MG63 (cell line): ENCODE data around the gene CLIC5. TPM values are rescaled to one million over a fixed set of nuclear protein-coding genes. Genes with fewer than 3 reads are reported as not detected.

Experiments
- DNase-seq: peaks from one replicate; pipeline ENCODE4 v3.0.0-alpha.2; 2020
- H3K27me3 ChIP-seq: fragments of 250-450 bp; sonication (Bioruptor Pico); 2 replicates; pipeline ENCODE4 v1.5.1; 2020; ENCODE audit warnings: mild to moderate bottlenecking, moderate library complexity
- H3K36me3 ChIP-seq: fragments of 250-450 bp; sonication (Bioruptor Pico); 2 replicates; pipeline ENCODE4 v1.5.1; 2020; ENCODE audit warnings: mild to moderate bottlenecking, moderate library complexity
- H3K4me3 ChIP-seq: fragments of 250-450 bp; sonication (Bioruptor Pico); 2 replicates; pipeline ENCODE4 v1.5.1; 2020; ENCODE audit warnings: mild to moderate bottlenecking, moderate library complexity
- H3K9me3 ChIP-seq: fragments of 250-450 bp; sonication (Bioruptor Pico); 2 replicates; pipeline ENCODE4 v1.5.1; 2020; ENCODE audit warnings: mild to moderate bottlenecking, moderate library complexity
- total RNA-seq: library from RNA; depleted of rRNA; stranded (reverse); fragments of >200 nt; shearing (Covaris generic); gene quantifications from 2 replicates; pipeline ENCODE4 v1.2.3, GENCODE V29; 2014; ENCODE audit warnings: low replicate concordance

Gene CLIC5
- total RNA-seq, 1 experiment from 2014 or later: not detected

DNA sequence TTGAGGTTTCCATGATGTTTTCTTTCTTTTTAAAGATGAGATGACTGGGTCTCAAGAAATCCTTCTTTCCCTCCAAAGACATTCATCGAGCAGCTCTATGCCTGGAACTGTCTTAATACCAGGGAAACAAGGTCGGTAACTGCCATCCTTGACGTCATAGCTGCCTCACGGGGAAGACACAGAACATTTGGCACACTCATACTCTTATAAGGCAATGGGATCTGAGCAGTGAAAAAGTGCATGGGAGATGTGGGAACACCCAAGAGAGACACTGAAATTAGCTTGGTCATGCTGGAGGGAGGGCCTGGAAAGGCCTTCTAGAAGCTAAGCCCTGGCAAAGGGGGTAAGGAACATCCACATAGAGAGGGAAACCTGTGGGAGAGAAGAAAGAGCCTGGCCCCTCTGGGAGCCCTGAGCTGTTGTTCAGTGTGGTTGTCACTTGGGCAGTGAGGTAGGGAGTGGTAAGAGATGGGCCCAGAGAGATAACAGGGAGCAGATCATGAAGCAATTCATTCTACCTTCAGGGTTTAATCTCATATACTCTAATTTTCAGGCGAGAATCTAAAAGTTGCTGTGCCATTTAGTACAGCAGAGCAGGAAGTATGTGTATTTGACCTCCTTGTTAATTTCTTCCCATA, 30.8 kb downstream of the CLIC5 start:
- no peaks in the 10 kb centered on the region for H3K27me3 ChIP-seq
- no peak overlapping the region for H3K4me3 ChIP-seq
- H3K36me3 ChIP-seq: no peaks in the 10 kb centered on the region
- no peak for DNase-seq
- H3K9me3 ChIP-seq: no peaks in the 10 kb centered on the region

DNA sequence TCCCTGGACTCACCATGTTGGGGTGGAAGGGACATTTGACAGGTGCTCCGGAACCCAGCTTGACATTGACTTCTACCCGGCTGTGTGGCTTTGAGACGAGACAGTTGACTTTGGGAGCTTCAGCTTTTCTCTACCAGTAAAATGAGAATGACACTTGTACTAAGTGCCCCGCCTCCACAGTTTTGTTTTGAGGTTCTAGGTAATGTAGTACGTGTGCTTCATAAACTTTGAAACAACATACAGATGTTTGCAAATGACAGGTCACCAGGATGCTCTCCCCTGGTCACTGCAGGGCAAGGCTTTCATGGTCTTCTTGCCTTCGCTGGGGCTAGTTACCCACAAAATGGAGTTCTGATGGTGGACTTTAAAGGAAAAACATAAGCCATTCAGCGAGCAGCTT, 31.3 kb downstream of the CLIC5 start:
- DNase-seq: no peak
- H3K36me3 ChIP-seq: no peaks in the 10 kb centered on the region

DNA sequence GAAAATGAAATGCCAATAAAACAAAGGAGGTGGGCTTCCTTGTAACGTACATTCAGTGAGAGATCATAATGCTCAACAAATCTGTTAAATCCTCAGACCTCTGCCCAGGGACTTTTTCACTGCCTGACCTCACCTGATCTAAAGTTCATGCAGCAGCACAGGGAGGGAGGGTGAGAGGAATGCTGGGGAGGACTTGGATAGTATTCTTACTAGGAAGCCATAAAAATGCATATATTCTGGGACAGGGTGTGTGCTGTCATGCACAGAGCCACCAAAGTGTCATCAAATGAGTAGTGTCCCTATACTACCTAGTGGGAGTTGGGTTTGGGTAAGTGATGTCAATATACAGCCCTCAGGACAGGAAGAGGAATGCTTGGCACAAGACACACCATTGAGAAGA, 32.6 kb downstream of the CLIC5 start:
- H3K9me3 ChIP-seq: no peaks in the 10 kb centered on the region
- no peak overlapping the region for H3K4me3 ChIP-seq
- DNase-seq: no peak
- no peaks in the 10 kb centered on the region for H3K36me3 ChIP-seq
- no peaks in the 10 kb centered on the region for H3K27me3 ChIP-seq

More for the DNA sequence above, 31.3 kb downstream of the CLIC5 start:
- Histone ChIP-seq H3K9me3 (no peaks in the 10 kb centered on the region), H3K4me3 (no peak overlapping the region), H3K27me3 (no peaks in the 10 kb centered on the region)

DNA sequence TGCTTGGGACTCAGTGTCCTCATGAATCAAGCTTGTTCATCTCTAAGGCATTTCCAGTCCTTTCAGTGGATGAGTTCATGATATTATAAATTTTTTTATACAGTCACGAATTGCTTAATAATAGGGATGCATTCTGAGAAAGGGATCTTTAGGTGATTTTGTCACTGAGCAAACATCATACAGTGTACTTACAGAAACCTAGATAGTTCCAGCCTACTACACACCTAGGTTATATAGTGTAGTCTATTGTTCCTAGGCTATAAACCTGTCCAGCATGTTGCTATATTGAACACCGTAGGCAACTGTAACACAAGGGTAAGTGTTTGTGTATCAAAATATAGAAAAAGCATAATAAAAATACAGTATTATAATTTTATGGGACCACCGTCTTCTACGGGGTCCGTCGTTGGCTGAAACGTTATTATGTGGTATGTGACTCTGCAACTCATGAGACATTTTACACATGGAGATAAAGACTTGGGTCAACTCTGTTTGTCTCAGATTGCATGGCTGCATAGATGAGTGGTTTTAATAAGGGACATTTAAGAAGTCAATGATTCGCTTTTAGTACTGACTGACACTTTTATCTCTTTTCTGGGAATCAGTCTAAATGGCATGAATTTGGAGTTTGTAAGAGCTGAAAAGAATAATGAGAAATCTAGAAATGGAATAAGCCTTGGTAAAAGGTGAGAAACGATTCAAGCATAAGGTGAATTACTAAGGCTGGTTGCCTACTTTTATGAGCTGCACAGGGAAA, 33.2 kb downstream of the CLIC5 start:
- H3K36me3 ChIP-seq: no peaks in the 10 kb centered on the region
- DNase-seq: no peak
- H3K9me3 ChIP-seq: no peaks in the 10 kb centered on the region
- no peak overlapping the region for H3K4me3 ChIP-seq
- no peaks in the 10 kb centered on the region for H3K27me3 ChIP-seq

DNA sequence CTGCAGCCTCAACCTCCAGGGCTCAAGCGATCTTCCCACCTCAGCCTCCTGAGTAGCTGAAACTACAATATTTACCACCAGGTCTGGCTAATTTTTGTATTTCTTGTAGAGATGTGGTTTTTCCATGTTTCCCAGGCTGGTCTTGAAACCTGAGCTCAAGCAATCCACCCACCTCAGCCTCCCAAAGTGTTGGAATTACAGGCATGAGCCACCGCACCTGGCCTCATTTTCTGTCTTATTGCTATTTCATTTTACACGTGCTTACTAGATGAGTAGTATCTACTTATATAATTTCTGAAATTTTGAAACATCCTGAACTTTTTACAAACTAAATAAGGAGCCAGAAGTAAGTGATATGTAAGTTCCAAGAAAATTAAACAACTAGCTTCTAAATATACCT, 34.6 kb downstream of the CLIC5 start:
- Histone ChIP-seq H3K27me3 (no peaks in the 10 kb centered on the region), H3K4me3 (no peak overlapping the region), H3K36me3 (no peaks in the 10 kb centered on the region), H3K9me3 (no peaks in the 10 kb centered on the region)
- DNase-seq: no peak

DNA sequence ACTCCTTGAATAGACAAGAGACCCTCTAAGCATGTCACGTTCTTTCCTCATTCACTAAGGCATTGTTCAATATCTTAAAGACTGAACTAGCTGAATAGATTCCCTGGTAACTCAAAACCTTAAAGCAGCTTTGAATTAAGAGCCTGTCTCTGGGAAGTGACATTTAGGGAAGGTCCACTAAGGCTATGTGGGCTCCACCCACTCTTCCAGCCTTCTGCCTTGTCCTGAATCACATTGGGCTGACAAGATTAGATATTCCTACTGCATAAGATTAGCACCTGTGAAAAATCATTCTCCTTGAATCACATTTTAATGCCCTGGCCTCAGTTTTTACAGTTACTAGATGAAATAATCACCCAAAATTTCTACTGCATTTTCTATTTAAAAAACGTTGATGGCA, 36.3 kb downstream of the CLIC5 start:
- Histone ChIP-seq H3K36me3 (no peaks in the 10 kb centered on the region), H3K4me3 (no peak overlapping the region), H3K27me3 (no peaks in the 10 kb centered on the region), H3K9me3 (no peaks in the 10 kb centered on the region)
- no peak for DNase-seq

DNA sequence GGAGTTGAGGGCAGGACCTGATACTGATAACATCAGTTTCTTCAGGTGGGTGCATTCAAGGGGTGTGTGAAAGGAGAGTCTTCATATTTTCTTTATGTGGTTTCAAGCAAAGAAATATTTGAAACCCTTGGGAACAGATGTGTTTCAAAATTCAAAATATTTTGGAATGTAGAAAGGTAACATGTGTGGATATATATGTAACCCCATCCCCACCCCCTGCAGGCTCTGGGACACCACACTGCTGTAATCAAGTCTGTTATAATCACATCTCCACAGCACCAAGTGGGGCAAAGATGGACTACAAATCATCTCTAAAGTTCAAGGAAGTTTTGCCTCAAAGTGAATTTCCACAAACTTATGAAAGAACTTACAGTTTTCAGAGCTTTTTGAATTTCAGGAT, 41.1 kb downstream of the CLIC5 start:
- H3K9me3 ChIP-seq: no peaks in the 10 kb centered on the region
- H3K36me3 ChIP-seq: no peaks in the 10 kb centered on the region
- H3K27me3 ChIP-seq: no peaks in the 10 kb centered on the region
- H3K4me3 ChIP-seq: no peak overlapping the region
- DNase-seq: no peak

DNA sequence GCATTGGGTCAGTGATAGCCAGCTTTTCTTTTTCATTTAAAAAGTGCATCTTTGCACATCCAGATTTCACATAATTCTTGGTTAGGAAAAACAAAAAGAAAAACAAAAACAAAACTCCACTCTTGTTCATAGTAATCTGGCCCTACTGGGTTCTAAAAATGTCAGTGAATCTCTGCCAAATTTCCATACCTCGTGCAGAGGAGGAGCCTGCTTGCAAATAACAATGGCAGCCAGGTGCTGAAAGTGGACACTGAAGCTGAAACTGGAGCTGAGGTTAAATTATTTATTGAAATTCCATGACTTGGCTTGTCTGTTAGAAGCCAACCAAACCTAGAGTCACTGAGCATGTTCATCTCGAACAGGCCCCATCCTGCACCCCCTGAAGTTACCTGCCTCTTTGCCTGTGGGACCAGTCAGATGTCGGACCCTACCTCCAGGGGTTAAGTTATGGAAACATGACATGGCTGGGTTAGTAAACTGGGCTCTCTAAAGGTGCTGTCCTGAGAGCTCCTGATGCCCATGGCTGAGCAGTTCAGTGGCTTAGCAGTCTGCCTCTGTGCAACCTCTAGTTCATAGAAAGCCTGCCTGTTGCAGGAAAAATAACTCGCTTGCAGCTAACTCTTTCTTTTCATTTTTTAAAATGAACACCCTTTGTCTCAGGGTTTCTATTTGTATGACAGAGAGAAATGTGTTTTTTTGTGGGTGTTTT, 42.7 kb downstream of the CLIC5 start:
- no peaks in the 10 kb centered on the region for H3K27me3 ChIP-seq
- H3K4me3 ChIP-seq: no peak overlapping the region
- DNase-seq: no peak
- H3K9me3 ChIP-seq: no peaks in the 10 kb centered on the region
- H3K36me3 ChIP-seq: no peaks in the 10 kb centered on the region

DNA sequence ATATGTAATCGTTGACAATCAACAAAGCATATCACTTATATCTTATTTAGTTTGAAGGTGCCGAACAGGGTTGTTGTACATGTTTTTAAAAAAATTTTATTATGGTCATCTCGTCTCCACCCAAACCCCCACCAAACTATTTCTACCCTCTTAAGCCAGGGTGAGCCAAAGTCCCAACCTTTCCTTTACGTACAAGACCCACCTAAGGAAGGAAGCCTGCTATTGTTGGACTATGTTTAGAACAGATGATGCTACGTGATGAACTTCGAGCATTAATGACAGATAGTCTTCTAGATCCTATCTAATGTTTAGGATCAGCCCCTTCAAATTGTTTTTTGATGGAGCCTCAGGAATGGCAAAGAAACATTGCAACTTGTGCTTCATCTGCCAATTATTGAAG, 44.4 kb downstream of the CLIC5 start:
- H3K27me3 ChIP-seq: no peaks in the 10 kb centered on the region
- DNase-seq: no peak
- no peak overlapping the region for H3K4me3 ChIP-seq
- no peaks in the 10 kb centered on the region for H3K9me3 ChIP-seq
- H3K36me3 ChIP-seq: no peaks in the 10 kb centered on the region

DNA sequence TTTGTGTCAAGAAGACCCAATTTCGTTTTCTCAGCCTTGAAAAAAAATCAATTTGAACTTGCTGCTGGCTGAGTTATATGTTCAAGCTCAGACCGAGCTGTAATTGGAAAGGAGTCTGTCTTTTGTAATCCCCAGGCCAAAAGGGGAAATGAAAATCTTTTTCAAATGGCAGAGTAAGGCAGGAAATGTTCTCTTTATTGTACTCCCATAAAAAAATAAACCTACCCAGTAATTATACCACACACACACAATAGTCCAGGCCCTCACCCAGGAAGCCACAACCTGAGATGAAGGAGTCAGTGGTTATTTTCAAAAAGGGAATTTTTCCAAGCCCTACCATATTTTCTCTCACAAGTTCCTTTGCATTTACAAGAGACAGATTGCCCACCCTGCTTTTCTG, 45.3 kb downstream of the CLIC5 start:
- no peak for DNase-seq

DNA sequence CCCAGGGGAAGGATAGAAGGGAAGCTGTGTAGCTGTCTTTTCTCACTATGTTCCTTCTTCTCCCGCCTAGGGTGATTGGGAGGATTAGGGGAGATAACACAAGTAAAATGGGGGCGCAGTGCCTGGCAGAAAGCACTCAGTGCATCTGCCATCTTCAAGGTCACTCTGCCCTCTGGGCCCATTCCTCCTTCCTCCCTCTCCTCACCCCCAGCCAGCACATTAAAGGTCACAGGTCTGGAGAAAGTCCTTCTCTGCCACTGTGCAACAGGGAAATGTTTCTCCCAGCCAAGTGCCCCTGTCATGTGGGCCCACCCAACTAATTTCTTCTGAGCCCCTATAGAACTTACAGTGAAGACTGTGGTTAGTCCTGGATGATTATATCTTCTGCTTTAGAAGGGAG, 45.8 kb downstream of the CLIC5 start:
- no peaks in the 10 kb centered on the region for H3K36me3 ChIP-seq
- H3K4me3 ChIP-seq: no peak overlapping the region
- no peak for DNase-seq
- no peaks in the 10 kb centered on the region for H3K9me3 ChIP-seq
- no peaks in the 10 kb centered on the region for H3K27me3 ChIP-seq

More for the DNA sequence above, 45.3 kb downstream of the CLIC5 start:
- Histone ChIP-seq H3K9me3 (no peaks in the 10 kb centered on the region), H3K4me3 (no peak overlapping the region), H3K27me3 (no peaks in the 10 kb centered on the region), H3K36me3 (no peaks in the 10 kb centered on the region)

DNA sequence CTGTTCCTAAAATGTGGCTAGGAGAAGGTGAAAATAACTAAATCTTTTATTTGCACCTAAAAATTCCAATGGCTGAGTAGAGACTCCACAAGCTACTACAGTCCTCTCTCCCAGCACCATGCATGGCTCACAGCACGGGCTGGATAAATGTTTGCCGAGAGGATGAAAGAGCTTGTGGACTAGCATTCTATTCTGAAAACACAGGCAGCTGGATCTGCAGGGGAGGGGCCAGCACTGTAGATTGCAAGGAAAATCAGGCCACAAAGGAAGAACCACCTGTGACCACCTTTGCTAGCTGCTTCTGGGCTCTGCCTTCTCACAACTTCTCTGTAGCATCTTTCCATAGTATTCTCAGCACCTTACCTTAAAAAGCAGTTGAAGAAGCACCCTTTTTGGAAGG, 46.6 kb downstream of the CLIC5 start:
- Histone ChIP-seq H3K4me3 (no peak overlapping the region), H3K27me3 (no peaks in the 10 kb centered on the region), H3K9me3 (no peaks in the 10 kb centered on the region), H3K36me3 (no peaks in the 10 kb centered on the region)
- no peak for DNase-seq

DNA sequence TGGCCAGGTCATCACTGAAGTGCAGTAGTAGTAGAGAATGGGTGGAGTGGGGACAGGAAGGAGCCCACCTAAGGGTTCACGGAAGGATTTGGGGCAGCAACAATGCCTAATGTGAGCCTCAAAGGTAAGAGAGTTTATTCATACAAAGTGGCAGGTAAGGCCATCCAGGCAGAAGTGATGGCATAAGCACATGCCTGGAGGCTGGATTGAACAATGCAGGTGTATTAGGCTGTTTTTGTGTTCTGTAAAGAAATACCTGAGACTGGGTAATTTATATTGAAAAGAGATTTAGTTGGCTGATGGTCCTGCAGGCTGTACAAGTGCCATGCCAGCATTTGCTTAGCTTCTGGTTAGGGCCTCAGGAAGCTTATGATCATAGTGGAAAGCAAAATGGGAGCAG, 48.3 kb downstream of the CLIC5 start:
- no peaks in the 10 kb centered on the region for H3K27me3 ChIP-seq
- no peak for DNase-seq
- no peaks in the 10 kb centered on the region for H3K9me3 ChIP-seq
- H3K4me3 ChIP-seq: no peak overlapping the region
- H3K36me3 ChIP-seq: no peaks in the 10 kb centered on the region

DNA sequence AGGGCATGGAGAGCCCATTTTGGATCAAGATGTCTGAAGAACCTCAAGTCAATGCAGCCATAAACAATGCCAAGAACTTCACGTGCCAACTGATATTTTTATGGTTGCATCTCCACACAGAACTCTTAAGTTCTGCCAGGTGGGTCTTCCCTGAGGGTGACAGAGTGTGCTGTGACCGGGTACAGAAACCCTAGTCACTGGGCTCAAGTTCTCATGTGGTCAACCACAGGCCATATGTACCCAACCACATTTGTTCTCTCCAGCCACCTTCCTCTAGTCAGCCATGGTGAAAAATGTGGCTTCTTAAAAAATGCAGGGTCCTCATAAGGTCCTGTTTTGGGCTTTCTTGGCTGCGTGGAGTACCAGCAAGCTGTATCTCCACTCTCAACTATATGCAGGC, 48.9 kb downstream of the CLIC5 start:
- Histone ChIP-seq H3K4me3 (no peak overlapping the region), H3K9me3 (no peaks in the 10 kb centered on the region), H3K36me3 (no peaks in the 10 kb centered on the region), H3K27me3 (no peaks in the 10 kb centered on the region)
- DNase-seq: no peak

DNA sequence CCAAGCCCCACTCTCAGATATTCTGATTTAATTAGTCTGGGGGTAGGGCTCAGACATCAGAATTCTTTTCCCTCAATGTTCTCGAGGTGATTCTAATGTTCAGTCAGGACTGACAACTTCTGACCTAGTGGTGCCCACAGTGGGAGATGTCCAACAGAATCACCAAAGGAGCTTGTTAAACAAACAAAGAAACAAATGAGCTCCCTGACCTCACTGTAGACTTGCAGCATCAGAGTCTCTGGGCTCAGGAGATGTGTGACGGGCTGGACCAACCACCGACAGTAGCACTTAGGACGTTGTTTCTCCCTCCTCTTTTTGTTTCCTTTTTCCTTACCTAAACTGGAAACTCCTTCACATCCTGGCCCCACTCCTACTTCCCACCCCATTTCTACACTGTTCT, 49.3 kb downstream of the CLIC5 start:
- DNase-seq: no peak
- H3K9me3 ChIP-seq: no peaks in the 10 kb centered on the region
- H3K36me3 ChIP-seq: no peaks in the 10 kb centered on the region
- no peak overlapping the region for H3K4me3 ChIP-seq
- no peaks in the 10 kb centered on the region for H3K27me3 ChIP-seq

DNA sequence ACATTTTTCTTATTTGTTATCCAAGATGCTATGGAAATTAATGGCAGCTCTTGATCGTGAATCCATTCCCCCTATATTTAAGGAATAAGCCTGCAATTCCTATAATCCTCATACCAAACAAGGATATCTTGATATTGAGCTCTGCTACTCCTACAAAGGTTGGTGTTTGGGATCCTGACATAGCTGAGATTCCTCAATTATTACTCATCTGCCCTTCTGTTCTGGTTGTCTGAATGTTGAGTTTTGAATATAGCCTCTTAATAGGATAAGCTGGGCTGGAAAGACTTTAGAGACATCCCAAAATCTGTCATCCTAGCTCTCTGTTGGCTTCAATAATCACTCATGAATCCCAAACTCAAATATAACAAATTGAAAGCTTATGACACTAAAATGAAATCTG, 49.9 kb downstream of the CLIC5 start:
- Histone ChIP-seq H3K36me3 (no peaks in the 10 kb centered on the region), H3K9me3 (no peaks in the 10 kb centered on the region), H3K27me3 (no peaks in the 10 kb centered on the region), H3K4me3 (no peak overlapping the region)
- no peak for DNase-seq

DNA sequence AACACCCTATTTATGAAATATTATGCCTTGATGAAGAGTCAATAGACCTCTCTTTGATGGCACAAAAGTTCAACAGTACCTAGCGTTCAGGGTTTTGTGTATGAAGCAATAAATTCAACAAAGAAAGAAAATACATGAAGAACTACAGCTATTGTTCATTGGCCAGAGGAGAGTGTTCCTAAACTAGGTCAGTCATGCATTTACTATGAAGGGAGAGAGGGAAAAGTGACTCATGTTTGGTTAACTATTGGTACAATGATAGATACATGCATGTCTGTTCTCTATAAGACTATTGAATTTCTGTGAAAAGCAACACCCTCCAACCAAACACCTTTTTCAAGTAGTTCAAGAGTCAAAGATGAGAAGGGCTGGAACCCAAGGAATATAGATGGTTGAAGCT, 50.7 kb downstream of the CLIC5 start:
- no peaks in the 10 kb centered on the region for H3K27me3 ChIP-seq
- no peaks in the 10 kb centered on the region for H3K9me3 ChIP-seq
- no peak overlapping the region for H3K4me3 ChIP-seq
- no peaks in the 10 kb centered on the region for H3K36me3 ChIP-seq
- DNase-seq: no peak

DNA sequence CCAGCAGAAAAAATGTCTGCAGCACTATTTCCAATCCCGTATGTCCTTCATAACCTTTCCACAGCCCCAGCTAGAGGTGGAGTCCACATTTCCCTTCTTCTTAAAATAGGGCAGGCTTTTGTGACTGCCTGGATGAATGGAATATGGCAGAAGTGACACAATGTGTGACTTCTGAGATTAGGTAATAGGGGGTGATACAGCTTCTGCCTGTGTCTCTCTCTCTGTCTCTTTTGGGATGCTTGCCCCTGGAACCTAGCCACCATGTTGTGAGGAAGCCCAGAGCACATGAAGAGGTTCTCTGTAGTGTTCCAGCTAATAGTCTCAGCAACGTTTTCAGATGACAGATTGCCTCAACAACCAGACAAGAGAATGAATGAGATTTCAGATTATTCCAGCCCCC, 51.4 kb downstream of the CLIC5 start:
- H3K9me3 ChIP-seq: no peaks in the 10 kb centered on the region
- no peaks in the 10 kb centered on the region for H3K36me3 ChIP-seq
- no peak for DNase-seq
- no peaks in the 10 kb centered on the region for H3K27me3 ChIP-seq
- no peak overlapping the region for H3K4me3 ChIP-seq
